ENCODE data around the gene WDR37.
"Not testable (repeated sequence)": the region's sequence is repeated elsewhere in the genome, so short reads cannot be mapped to it uniquely, and the experiment has no call there.

The WDR37 gene

GRCh38 chr10:1022413-1022812 lies 33.8 kb upstream of the WDR37 start:
- Histone ChIP-seq H3K27me3 (ENCODE audit: insufficient read depth, low read length) (no peaks in the 10 kb centered on the region), H3K27ac (ENCODE audit: low read depth, low read length) (no peak overlapping the region), H3K4me1 (ENCODE audit: insufficient read depth, low read length) (no peaks in the 10 kb centered on the region), H3K36me3 (ENCODE audit: insufficient read depth, low read length) (peaks cover 22% of the 10 kb centered on the region), H3K4me3 (ENCODE audit: low read length) (no peak overlapping the region), H3K9ac (ENCODE audit: low read depth, low read length) (0 out of 2 replicates have a peak overlapping the region, but pooled peaks have one; percentile 25), H3K9me3 (ENCODE audit: insufficient read depth, low read depth, low read length) (no peaks in the 10 kb centered on the region)
- 82% methylated on average over 12 of the region's 12 CpGs for WGBS

- no peak overlapping the region for H3K9ac ChIP-seq (ENCODE audit: low read depth, low read length)
- H3K27ac ChIP-seq (ENCODE audit: low read depth, low read length) = no peak overlapping the region
- no peak overlapping the region for H3K4me3 ChIP-seq (ENCODE audit: low read length)
- H3K27me3 ChIP-seq (ENCODE audit: insufficient read depth, low read length) = no peaks in the 10 kb centered on the region
- H3K9me3 ChIP-seq (ENCODE audit: insufficient read depth, low read depth, low read length) = no peaks in the 10 kb centered on the region
- H3K36me3 ChIP-seq (ENCODE audit: insufficient read depth, low read length) = peaks cover 9% of the 10 kb centered on the region
- WGBS = 95% methylated on average over 12 of the region's 12 CpGs
- H3K4me1 ChIP-seq (ENCODE audit: insufficient read depth, low read length) = no peaks in the 10 kb centered on the region
Observed at GRCh38 chr10:1024103-1024502, 32.1 kb upstream of the WDR37 start.

- no CpG with 5 or more reads among the region's 1 CpG for WGBS
- H3K27me3 ChIP-seq (ENCODE audit: insufficient read depth, low read length) = no peaks in the 10 kb centered on the region
- H3K36me3 ChIP-seq (ENCODE audit: insufficient read depth, low read length) = no peaks in the 10 kb centered on the region
- H3K4me1 ChIP-seq (ENCODE audit: insufficient read depth, low read length) = no peaks in the 10 kb centered on the region
- H3K4me3 ChIP-seq (ENCODE audit: low read length) = no peak within 1 kb of the TSS
- no peak within 1 kb of the TSS for H3K9ac ChIP-seq (ENCODE audit: low read depth, low read length)
- H3K9me3 ChIP-seq (ENCODE audit: insufficient read depth, low read depth, low read length) = no peaks in the 10 kb centered on the region
- H3K27ac ChIP-seq (ENCODE audit: low read depth, low read length) = no peak within 1 kb of the TSS
Observed at GRCh38 chr10:1025683-1026082, 30.5 kb upstream of the WDR37 start, which contains the start of gene IDI2. Gene IDI2, minus strand, starts transcription at chr10:1025859. Its CDS starts 1,136 bp downstream, at chr10:1024723.

GRCh38 chr10:1026578-1026977 lies 29.6 kb upstream of the WDR37 start:
- H3K9ac ChIP-seq (ENCODE audit: low read depth, low read length) = no peak overlapping the region
- H3K27me3 ChIP-seq (ENCODE audit: insufficient read depth, low read length) = no peaks in the 10 kb centered on the region
- H3K4me1 ChIP-seq (ENCODE audit: insufficient read depth, low read length) = no peaks in the 10 kb centered on the region
- H3K4me3 ChIP-seq (ENCODE audit: low read length) = no peak overlapping the region
- no peaks in the 10 kb centered on the region for H3K9me3 ChIP-seq (ENCODE audit: insufficient read depth, low read depth, low read length)
- WGBS = 92% methylated on average over 6 of the region's 6 CpGs
- no peak overlapping the region for H3K27ac ChIP-seq (ENCODE audit: low read depth, low read length)
- no peaks in the 10 kb centered on the region for H3K36me3 ChIP-seq (ENCODE audit: insufficient read depth, low read length)

- Histone ChIP-seq H3K4me1 (ENCODE audit: insufficient read depth, low read length) (no peaks in the 10 kb centered on the region), H3K9ac (ENCODE audit: low read depth, low read length) (no peak overlapping the region), H3K9me3 (ENCODE audit: insufficient read depth, low read depth, low read length) (no peaks in the 10 kb centered on the region), H3K27me3 (ENCODE audit: insufficient read depth, low read length) (no peaks in the 10 kb centered on the region), H3K27ac (ENCODE audit: low read depth, low read length) (no peak overlapping the region), H3K36me3 (ENCODE audit: insufficient read depth, low read length) (no peaks in the 10 kb centered on the region), H3K4me3 (ENCODE audit: low read length) (no peak overlapping the region)
- WGBS = 94% methylated on average over 7 of the region's 7 CpGs
Observed at GRCh38 chr10:1029838-1030237, 26.3 kb upstream of the WDR37 start.

- H3K27me3 ChIP-seq (ENCODE audit: insufficient read depth, low read length) = no peaks in the 10 kb centered on the region
- peaks cover 7% of the 10 kb centered on the region for H3K36me3 ChIP-seq (ENCODE audit: insufficient read depth, low read length)
- H3K4me3 ChIP-seq (ENCODE audit: low read length) = no peak overlapping the region
- 88% methylated on average over 1 of the region's 1 CpG for WGBS
- peaks cover 7% of the 10 kb centered on the region; the same call in 1 of the 2 replicates for H3K4me1 ChIP-seq (ENCODE audit: insufficient read depth, low read length)
- no peak overlapping the region for H3K9ac ChIP-seq (ENCODE audit: low read depth, low read length)
- H3K27ac ChIP-seq (ENCODE audit: low read depth, low read length) = no peak overlapping the region
- H3K9me3 ChIP-seq (ENCODE audit: insufficient read depth, low read depth, low read length) = no peaks in the 10 kb centered on the region
Observed at GRCh38 chr10:1033601-1034000, 22.6 kb upstream of the WDR37 start.

GRCh38 chr10:1034758-1035157 lies 21.4 kb upstream of the WDR37 start:
- Histone ChIP-seq H3K4me3 (ENCODE audit: low read length) (no peak overlapping the region), H3K36me3 (ENCODE audit: insufficient read depth, low read length) (peaks cover 16% of the 10 kb centered on the region), H3K9me3 (ENCODE audit: insufficient read depth, low read depth, low read length) (no peaks in the 10 kb centered on the region), H3K4me1 (ENCODE audit: insufficient read depth, low read length) (peaks cover 7% of the 10 kb centered on the region; the same call in 1 of the 2 replicates), H3K27ac (ENCODE audit: low read depth, low read length) (no peak overlapping the region), H3K27me3 (ENCODE audit: insufficient read depth, low read length) (no peaks in the 10 kb centered on the region), H3K9ac (ENCODE audit: low read depth, low read length) (no peak overlapping the region)
- 99% methylated on average over 3 of the region's 3 CpGs for WGBS

GRCh38 chr10:1035201-1035600 lies 21.0 kb upstream of the WDR37 start:
- 77% methylated on average over 6 of the region's 6 CpGs for WGBS
- Histone ChIP-seq H3K4me3 (ENCODE audit: low read length) (no peak overlapping the region), H3K4me1 (ENCODE audit: insufficient read depth, low read length) (peaks cover 7% of the 10 kb centered on the region; the same call in 1 of the 2 replicates)

GRCh38 chr10:1036341-1036791 lies 19.8 kb upstream of the WDR37 start:
- no peak overlapping the region for H3K27ac ChIP-seq (ENCODE audit: low read depth, low read length)
- no peak overlapping the region for H3K4me3 ChIP-seq (ENCODE audit: low read length)
- H3K4me1 ChIP-seq (ENCODE audit: insufficient read depth, low read length) = peaks cover 7% of the 10 kb centered on the region; the same call in 1 of the 2 replicates
- 88% methylated on average over 14 of the region's 14 CpGs for WGBS
- no peaks in the 10 kb centered on the region for H3K9me3 ChIP-seq (ENCODE audit: insufficient read depth, low read depth, low read length)
- peaks cover 32% of the 10 kb centered on the region for H3K36me3 ChIP-seq (ENCODE audit: insufficient read depth, low read length)
- no peaks in the 10 kb centered on the region for H3K27me3 ChIP-seq (ENCODE audit: insufficient read depth, low read length)
- H3K9ac ChIP-seq (ENCODE audit: low read depth, low read length) = no peak overlapping the region

More at GRCh38 chr10:1035201-1035600, 21.0 kb upstream of the WDR37 start:
- no peaks in the 10 kb centered on the region for H3K27me3 ChIP-seq (ENCODE audit: insufficient read depth, low read length)
- H3K9ac ChIP-seq (ENCODE audit: low read depth, low read length) = no peak overlapping the region
- no peak overlapping the region for H3K27ac ChIP-seq (ENCODE audit: low read depth, low read length)
- H3K36me3 ChIP-seq (ENCODE audit: insufficient read depth, low read length) = peaks cover 20% of the 10 kb centered on the region
- H3K9me3 ChIP-seq (ENCODE audit: insufficient read depth, low read depth, low read length) = no peaks in the 10 kb centered on the region

GRCh38 chr10:1037098-1037497 lies 19.1 kb upstream of the WDR37 start:
- H3K9ac ChIP-seq (ENCODE audit: low read depth, low read length) = no peak overlapping the region
- WGBS = 92% methylated on average over 11 of the region's 11 CpGs
- no peak overlapping the region for H3K27ac ChIP-seq (ENCODE audit: low read depth, low read length)
- no peaks in the 10 kb centered on the region for H3K27me3 ChIP-seq (ENCODE audit: insufficient read depth, low read length)
- no peak overlapping the region for H3K4me3 ChIP-seq (ENCODE audit: low read length)
- H3K9me3 ChIP-seq (ENCODE audit: insufficient read depth, low read depth, low read length) = no peaks in the 10 kb centered on the region
- peaks cover 7% of the 10 kb centered on the region; the same call in 1 of the 2 replicates for H3K4me1 ChIP-seq (ENCODE audit: insufficient read depth, low read length)
- peaks cover 39% of the 10 kb centered on the region for H3K36me3 ChIP-seq (ENCODE audit: insufficient read depth, low read length)

- not testable (repeated sequence) for H3K4me3 ChIP-seq (ENCODE audit: low read length); H3K27ac ChIP-seq (ENCODE audit: low read depth, low read length); H3K9ac ChIP-seq (ENCODE audit: low read depth, low read length); H3K4me1 ChIP-seq (ENCODE audit: insufficient read depth, low read length); H3K9me3 ChIP-seq (ENCODE audit: insufficient read depth, low read depth, low read length); H3K27me3 ChIP-seq (ENCODE audit: insufficient read depth, low read length)
- H3K36me3 ChIP-seq (ENCODE audit: insufficient read depth, low read length) = peaks cover 56% of the 10 kb centered on the region
- WGBS = 97% methylated on average over 12 of the region's 20 CpGs
Observed at GRCh38 chr10:1038769-1039168, 17.4 kb upstream of the WDR37 start.

GRCh38 chr10:1040133-1040532 lies 16.1 kb upstream of the WDR37 start:
- 94% methylated on average over 3 of the region's 3 CpGs for WGBS
- H3K36me3 ChIP-seq (ENCODE audit: insufficient read depth, low read length) = peaks cover 69% of the 10 kb centered on the region
- no peaks in the 10 kb centered on the region for H3K9me3 ChIP-seq (ENCODE audit: insufficient read depth, low read depth, low read length)
- H3K27me3 ChIP-seq (ENCODE audit: insufficient read depth, low read length) = no peaks in the 10 kb centered on the region
- H3K27ac ChIP-seq (ENCODE audit: low read depth, low read length) = no peak overlapping the region
- H3K4me3 ChIP-seq (ENCODE audit: low read length) = no peak overlapping the region
- no peak overlapping the region for H3K9ac ChIP-seq (ENCODE audit: low read depth, low read length)
- H3K4me1 ChIP-seq (ENCODE audit: insufficient read depth, low read length) = peaks cover 6% of the 10 kb centered on the region; the same call in 1 of the 2 replicates

Data from HUES64 (cell line).